CD4-positive, alpha-beta T cell (primary cell): ENCODE data around the gene DLL1. TPM values are rescaled to one million over a fixed set of nuclear protein-coding genes. Genes with fewer than 3 reads are reported as not detected.
A peak's percentile ranks its signal among the peaks of the same experiment; 100 is the strongest.

Experiments used
- ATAC-seq: fragments of 200-7000 bp; cut with Tn5 transposase; one replicate; pipeline ENCODE4 v1.10.0; 2022; ENCODE audit warnings: mild to moderate bottlenecking; ENCODE audit not compliant: poor library complexity
- CTCF ChIA-PET: fragments of 350-600 bp; sonication (Branson Sonifier 250); formaldehyde crosslinking; loops from one replicate; lab custom pipeline; 2021; ENCODE audit warnings: antibody characterized with exemption, inconsistent platforms; lab: Charles Lee
- POLR2A ChIA-PET: fragments of 350-600 bp; sonication (Branson Sonifier 250); formaldehyde crosslinking; loops from one replicate; lab custom pipeline; 2021; ENCODE audit warnings: antibody characterized with exemption, inconsistent platforms; lab: Charles Lee
- DNase-seq, 14 experiments: peaks; one replicate each; pipeline ENCODE4 v3.0.0-alpha.2; 2013 to 2020; ENCODE audit warnings: mixed read lengths in 2 of 14
- H3K27ac ChIP-seq, 2 donors: one replicate each; pipeline versions ENCODE4 v1.5.1 to v1.7.0; 2013; ENCODE audit warnings: low read length in 2 of 2, low read depth in 1 of 2, mild to moderate bottlenecking in 1 of 2
- H3K27me3 ChIP-seq, 2 experiments: 1 replicate in 1 of 2; 2 replicates in 1 of 2; pipeline versions ENCODE4 v1.6.1 to v1.7.0; 2013; ENCODE audit warnings: low read length in 2 of 2, control low read depth in 1 of 2, mild to moderate bottlenecking in 1 of 2, moderate library complexity in 1 of 2; ENCODE audit not compliant: insufficient read depth in 2 of 2, control insufficient read depth in 1 of 2
- H3K36me3 ChIP-seq: one replicate; pipeline ENCODE4 v1.6.1; 2013; ENCODE audit warnings: low read length, control low read depth; ENCODE audit not compliant: insufficient read depth
- H3K4me1 ChIP-seq: one replicate; pipeline ENCODE4 v1.6.1; 2013; ENCODE audit warnings: low read length, control low read depth; ENCODE audit not compliant: insufficient read depth
- H3K4me3 ChIP-seq: one replicate; pipeline ENCODE4 v1.5.1; 2013; ENCODE audit warnings: mild to moderate bottlenecking, low read length, moderate library complexity
- H3K9me3 ChIP-seq, 2 experiments: 1 replicate in 1 of 2; 2 replicates in 1 of 2; pipeline versions ENCODE4 v1.6.1 to v1.7.0; 2013; ENCODE audit warnings: low read length in 2 of 2, mild to moderate bottlenecking in 2 of 2, control low read depth in 1 of 2, moderate library complexity in 1 of 2; ENCODE audit not compliant: control insufficient read depth in 1 of 2, insufficient read depth in 1 of 2
- H3K27ac Mint-ChIP-seq: one replicate; pipeline ENCODE4 v1.8.0; 2020; ENCODE audit warnings: mixed read lengths
- H3K27me3 Mint-ChIP-seq: one replicate; pipeline ENCODE4 v1.8.0; 2021; ENCODE audit warnings: mixed read lengths
- H3K36me3 Mint-ChIP-seq: one replicate; pipeline ENCODE4 v1.8.0; 2021; ENCODE audit warnings: low read depth, mixed read lengths
- H3K4me1 Mint-ChIP-seq: one replicate; pipeline ENCODE4 v1.8.0; 2021; ENCODE audit warnings: low read depth, mixed read lengths
- H3K4me3 Mint-ChIP-seq: one replicate; pipeline ENCODE4 v1.8.0; 2020; ENCODE audit warnings: mild to moderate bottlenecking, mixed read lengths
- H3K9me3 Mint-ChIP-seq: one replicate; pipeline ENCODE4 v1.8.0; 2020; ENCODE audit warnings: mixed read lengths
- CTCF ChIP-seq: fragments of 200-600 bp; IDR thresholded peaks from one replicate; pipeline ENCODE4 v1.8.0; 2022; ENCODE audit warnings: antibody characterized with exemption, mild to moderate bottlenecking
- intact Hi-C, 2 experiments: fragments of 100-400 bp; cut with DNase I in 1 of 2; cut with micrococcal nuclease in 1 of 2; formaldehyde crosslinking; loops; one replicate each; pipeline versions ENCODE4 v1.15.1 to v1.9.0; 2023 to 2025; cut with DNase I, micrococcal nuclease
- total RNA-seq, 174 experiments: library from RNA in 2 of 174; stranded (reverse) in 2 of 174; gene quantifications; one replicate each; pipeline ENCODE4 v1.2.3 and lab custom pipeline; 2021 to 2026

DLL1 gene
- total RNA-seq, 2 experiments from 2014 or later = 7.1 to 7.2 TPM

GRCh38 chr6:170276369-170277057, 14.4 kb downstream of the DLL1 start:
- ChIA-PET CTCF (no interaction called here), POLR2A (interaction anchor here (1.2 kb wide), 1 partner anchor 16 kb away, joined by 4 read pairs; no protein-coding TSS in a partner anchor)
- no peaks in the 10 kb centered on the region for H3K27me3 Mint-ChIP-seq
- TF ChIP-seq CTCF = no peak
- no peak for ATAC-seq
- no peaks in the 10 kb centered on the region for H3K9me3 Mint-ChIP-seq
- H3K4me3 ChIP-seq = no peak overlapping the region
- H3K36me3 ChIP-seq = no peaks in the 10 kb centered on the region
- no peak for DNase-seq
- peaks cover 0 to 2% of the 10 kb centered on the region in 2 experiments for H3K27me3 ChIP-seq
- H3K9me3 ChIP-seq = peaks cover 0 to 48% of the 10 kb centered on the region in 2 experiments
- peaks cover 23% of the 10 kb centered on the region for H3K36me3 Mint-ChIP-seq
- intact Hi-C loops = no loop called here
- peaks cover 50% of the 10 kb centered on the region for H3K4me1 Mint-ChIP-seq
- no peak overlapping the region for H3K27ac ChIP-seq
- H3K4me3 Mint-ChIP-seq = no peak overlapping the region
- H3K4me1 ChIP-seq = peaks cover 54% of the 10 kb centered on the region
- H3K27ac Mint-ChIP-seq = no peak overlapping the region

DNA sequence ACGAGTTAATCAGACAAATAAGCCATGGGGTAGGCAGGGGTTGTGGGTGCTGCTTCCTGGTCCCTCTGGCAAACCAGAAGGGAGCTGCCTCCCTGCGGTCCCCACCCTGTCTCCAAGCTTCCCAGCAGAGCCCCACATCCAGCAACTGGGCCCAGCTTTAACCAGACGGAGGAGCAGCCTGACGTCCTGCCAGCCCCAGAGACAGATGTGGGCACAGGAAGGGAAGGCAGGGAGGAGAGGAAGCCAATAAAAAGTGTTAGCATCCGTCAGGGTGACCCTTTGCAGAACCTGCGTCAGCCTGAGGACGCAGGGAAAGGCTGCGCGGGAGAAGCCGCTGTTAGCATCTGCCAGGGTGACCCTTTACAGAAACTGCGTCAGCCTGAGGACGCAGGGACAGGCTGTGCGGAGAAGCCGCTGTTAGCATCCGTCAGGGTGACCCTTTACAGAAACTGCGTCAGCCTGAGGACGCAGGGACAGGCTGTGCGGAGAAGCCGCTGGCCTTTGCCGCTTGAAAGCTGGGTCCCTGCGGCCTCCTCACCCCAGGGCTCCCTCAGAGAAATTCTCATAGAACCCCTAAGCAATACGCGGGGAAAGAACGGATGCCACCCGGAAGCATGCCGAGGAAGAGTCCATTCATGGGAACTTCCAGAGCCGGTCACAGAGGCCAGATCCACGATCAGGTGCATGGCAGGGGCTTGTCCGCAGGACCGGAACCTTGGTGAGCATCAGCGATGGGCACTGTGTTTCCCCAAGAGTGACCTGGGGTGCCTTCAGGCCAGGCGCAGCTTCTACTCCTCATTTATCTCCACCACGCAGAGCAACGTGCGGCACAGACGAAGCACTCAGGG, 15.9 kb downstream of the DLL1 start:
- H3K36me3 Mint-ChIP-seq = peaks cover 17% of the 10 kb centered on the region
- CTCF ChIA-PET = no interaction called here
- no peak overlapping the region for H3K4me3 Mint-ChIP-seq
- H3K27me3 Mint-ChIP-seq = no peaks in the 10 kb centered on the region
- Histone ChIP-seq H3K4me1 (peaks cover 53% of the 10 kb centered on the region), H3K27ac (no peak overlapping the region), H3K27me3 (peaks cover 0 to 2% of the 10 kb centered on the region in 2 experiments), H3K9me3 (peaks cover 0 to 51% of the 10 kb centered on the region in 2 experiments), H3K36me3 (no peaks in the 10 kb centered on the region), H3K4me3 (no peak overlapping the region)
- no peak for ATAC-seq
- POLR2A ChIA-PET = no interaction called here
- peak overlapping the region; percentile 69 for H3K27ac Mint-ChIP-seq
- H3K9me3 Mint-ChIP-seq = no peaks in the 10 kb centered on the region
- no peak for TF ChIP-seq CTCF
- DNase-seq = no peak
- H3K4me1 Mint-ChIP-seq = peaks cover 44% of the 10 kb centered on the region
- intact Hi-C loops = loop anchor here in 1 of 2 experiments (5.0 kb wide), 1 partner anchor 32 kb away; the partner anchor contains the start of gene FAM120B

GRCh38 chr6:170273681-170274080, 17.2 kb downstream of the DLL1 start:
- peak overlapping the region; percentile 63 for H3K4me3 Mint-ChIP-seq
- DNase-seq (no peak), ATAC-seq (no peak)
- H3K9me3 ChIP-seq = peaks cover 0 to 50% of the 10 kb centered on the region in 2 experiments
- H3K36me3 ChIP-seq = no peaks in the 10 kb centered on the region
- intact Hi-C loops = loop anchor here in 1 of 2 experiments (5.0 kb wide), 1 partner anchor 34 kb away; the partner anchor contains the start of gene FAM120B
- H3K36me3 Mint-ChIP-seq = peaks cover 17% of the 10 kb centered on the region
- no peak for TF ChIP-seq CTCF
- H3K27me3 Mint-ChIP-seq = no peaks in the 10 kb centered on the region
- H3K4me3 ChIP-seq = no peak overlapping the region
- H3K9me3 Mint-ChIP-seq = no peaks in the 10 kb centered on the region
- peaks cover 0 to 2% of the 10 kb centered on the region in 2 experiments for H3K27me3 ChIP-seq
- ChIA-PET POLR2A (no interaction called here), CTCF (no interaction called here)
- peak overlapping the region; percentile 69 for H3K27ac Mint-ChIP-seq
- peaks cover 34% of the 10 kb centered on the region for H3K4me1 Mint-ChIP-seq
- peaks cover 41% of the 10 kb centered on the region for H3K4me1 ChIP-seq
- no peak overlapping the region for H3K27ac ChIP-seq
